C4-2B (cell line): ENCODE results near the gene HOXB2.

Experiments
- H3K27ac ChIP-seq: fragments of 450-650 bp; 2 replicates; pipeline ENCODE4 v1.5.1; 2017
- CTCF ChIP-seq: fragments of 450-650 bp; conservative IDR thresholded peaks from 2 replicates; pipeline ENCODE4 v1.5.1; 2017; ENCODE audit warnings: mild to moderate bottlenecking
- ZFX ChIP-seq: fragments of 450-650 bp; IDR thresholded peaks from 2 replicates; pipeline ENCODE4 v1.6.1; 2017

The HOXB2 gene

GRCh38 chr17:48564188-48565021 lies 19.5 kb upstream of the HOXB2 start:
- TF ChIP-seq ZFX, result no peak
- TF ChIP-seq CTCF, result no peak
- no peak overlapping the region for H3K27ac ChIP-seq

GRCh38 chr17:48563867-48564187 lies 18.9 kb upstream of the HOXB2 start:
- H3K27ac ChIP-seq, result no peak overlapping the region
- TF ChIP-seq CTCF, result no peak
- no peak for TF ChIP-seq ZFX

GRCh38 chr17:48563385-48563838 lies 18.5 kb upstream of the HOXB2 start:
- H3K27ac ChIP-seq, result no peak overlapping the region
- TF ChIP-seq CTCF (no peak), ZFX (no peak)

GRCh38 chr17:48562934-48563333 lies 18.0 kb upstream of the HOXB2 start:
- no peak overlapping the region for H3K27ac ChIP-seq
- TF ChIP-seq ZFX (no peak), CTCF (no peak)

- H3K27ac ChIP-seq, result no peak overlapping the region
- TF ChIP-seq ZFX (no peak), CTCF (no peak; the same call in 1 of the 2 replicates)
These were observed 17.2 kb upstream of the HOXB2 start for GRCh38 chr17:48561884-48562810.

GRCh38 chr17:48559840-48560817 lies 15.2 kb upstream of the HOXB2 start:
- H3K27ac ChIP-seq, result no peak overlapping the region
- no peak for TF ChIP-seq CTCF
- TF ChIP-seq ZFX, result no peak
